Measurements from ENCODE around the gene COX5B.

Gene COX5B

GRCh38 chr2:97644023-97644717 is 1.7 kb upstream of the COX5B start:
- TF ChIP-seq CTCF (IDR thresholded peaks at IDR 0.05; ENCODE audit: extremely low read depth, missing control alignments) = no peak
- no peak for DNase-seq (ENCODE audit: low spot score)

- TF ChIP-seq CTCF (IDR thresholded peaks at IDR 0.05; ENCODE audit: extremely low read depth, missing control alignments) = no peak
- peak; percentile 29 for DNase-seq (ENCODE audit: low spot score)
Observed at GRCh38 chr2:97645112-97645694, 659 bp upstream of the COX5B start.

- no peak for TF ChIP-seq CTCF (IDR thresholded peaks at IDR 0.05; ENCODE audit: extremely low read depth, missing control alignments)
- peak; percentile 1 for DNase-seq (ENCODE audit: low spot score)
Observed at GRCh38 chr2:97646977-97647376, 1.1 kb downstream of the COX5B start.

GRCh38 chr2:97651114-97651513 is 5.3 kb downstream of the COX5B start:
- DNase-seq (ENCODE audit: low spot score) = peak; percentile 2
- no peak for TF ChIP-seq CTCF (IDR thresholded peaks at IDR 0.05; ENCODE audit: extremely low read depth, missing control alignments)

- DNase-seq (ENCODE audit: low spot score) = peak; percentile 1
- no peak for TF ChIP-seq CTCF (IDR thresholded peaks at IDR 0.05; ENCODE audit: extremely low read depth, missing control alignments)
Observed at GRCh38 chr2:97653473-97653872, 7.6 kb downstream of the COX5B start.

GRCh38 chr2:97653874-97654273 is 8.0 kb downstream of the COX5B start:
- DNase-seq (ENCODE audit: low spot score) = no peak
- TF ChIP-seq CTCF (IDR thresholded peaks at IDR 0.05; ENCODE audit: extremely low read depth, missing control alignments) = no peak

- peak; percentile 1 for DNase-seq (ENCODE audit: low spot score)
- no peak for TF ChIP-seq CTCF (IDR thresholded peaks at IDR 0.05; ENCODE audit: extremely low read depth, missing control alignments)
Observed at GRCh38 chr2:97654309-97654708, 8.4 kb downstream of the COX5B start.
